Hypothalamus (tissue), 51 donors: Measurements from ENCODE around the gene CAMK2N1.

Source experiments
- DNase-seq, 51 donors: peaks; one replicate each; lab custom pipeline; 2025; lab: John Stamatoyannopoulos, UW

The CAMK2N1 gene

GRCh38 chr1:20480243-20480944 is 5.6 kb downstream of the CAMK2N1 start:
- DNase-seq: peak in 32 of 51 donors; percentile 17 to 83 (median 56)

GRCh38 chr1:20479840-20480239 is 6.2 kb downstream of the CAMK2N1 start:
- DNase-seq: peak in 1 of 51 donors; percentile 42

DNA sequence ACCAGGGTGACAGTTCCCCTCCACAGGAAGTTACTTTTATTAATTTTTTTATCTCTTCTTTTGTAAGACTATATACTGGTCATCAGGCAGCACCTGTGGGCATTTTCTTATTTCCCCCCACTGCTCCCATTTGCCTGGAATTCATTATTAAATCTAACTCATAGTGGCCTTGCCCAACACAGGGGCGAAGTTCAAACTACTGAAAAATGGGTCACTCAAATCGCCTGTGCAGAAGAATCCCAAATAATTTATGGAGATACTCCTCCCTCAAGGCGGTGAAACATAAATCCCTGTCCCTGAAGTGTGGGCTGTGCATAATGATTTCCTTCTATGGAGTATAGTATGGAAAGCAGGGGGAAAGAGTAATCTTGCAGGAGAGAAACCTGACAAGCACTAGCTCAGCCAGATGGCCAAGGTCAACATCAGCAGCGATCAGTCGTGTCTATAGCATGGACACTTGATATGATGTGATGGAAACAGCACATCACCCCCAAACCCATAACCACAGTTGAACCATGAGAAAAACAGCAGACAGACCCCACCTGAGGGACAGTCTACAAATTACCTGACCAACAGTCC is 7.9 kb downstream of the CAMK2N1 start:
- no peak for DNase-seq

GRCh38 chr1:20477348-20478056 is 8.5 kb downstream of the CAMK2N1 start:
- peak in 20 of 51 donors; percentile 9 to 49 (median 16) for DNase-seq

- DNase-seq: peak in 39 of 51 donors; percentile 17 to 85 (median 61)
These were observed 9.6 kb downstream of the CAMK2N1 start for GRCh38 chr1:20476265-20477038.

DNA sequence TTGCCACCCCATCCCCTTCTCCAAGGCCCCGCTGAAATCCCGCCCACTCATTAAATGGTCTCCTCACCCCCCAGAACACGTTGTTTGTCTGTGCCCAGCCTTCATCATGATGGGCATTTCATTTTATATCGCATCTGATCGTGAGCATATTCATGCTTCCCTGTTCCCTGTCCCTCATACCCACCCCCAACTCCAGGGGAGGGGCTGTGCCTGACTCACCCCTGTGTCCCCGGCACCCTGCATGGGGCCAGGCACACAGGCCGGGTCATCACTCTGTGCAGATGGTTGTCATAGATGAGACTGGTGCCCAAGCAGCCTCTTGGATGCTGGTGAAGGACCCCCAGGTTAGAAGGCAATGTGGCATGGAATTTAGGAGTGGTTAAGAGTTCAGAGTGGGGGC is 11.0 kb downstream of the CAMK2N1 start:
- no peak for DNase-seq

- DNase-seq: no peak
These were observed 11.6 kb downstream of the CAMK2N1 start for GRCh38 chr1:20474333-20474975.

DNA sequence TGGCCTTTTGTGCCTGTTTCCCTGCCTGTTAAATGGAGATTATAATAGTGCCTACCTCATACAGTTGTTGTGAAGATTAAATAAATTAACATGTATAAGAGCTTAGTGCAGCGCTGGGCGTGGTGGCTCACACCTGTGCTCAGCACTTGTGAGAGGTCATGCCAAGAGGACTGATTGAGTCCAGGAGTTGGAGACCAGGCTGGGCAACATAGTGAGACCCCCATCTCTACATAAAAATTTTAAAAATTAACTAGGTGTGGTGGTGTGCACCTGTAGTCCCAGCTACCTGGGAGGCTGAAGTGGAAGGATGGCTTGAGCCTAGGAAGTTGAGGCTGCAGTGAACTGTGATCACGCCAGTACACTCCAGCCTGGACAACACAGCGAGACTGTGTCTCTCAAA is 12.1 kb downstream of the CAMK2N1 start:
- DNase-seq: no peak

DNA sequence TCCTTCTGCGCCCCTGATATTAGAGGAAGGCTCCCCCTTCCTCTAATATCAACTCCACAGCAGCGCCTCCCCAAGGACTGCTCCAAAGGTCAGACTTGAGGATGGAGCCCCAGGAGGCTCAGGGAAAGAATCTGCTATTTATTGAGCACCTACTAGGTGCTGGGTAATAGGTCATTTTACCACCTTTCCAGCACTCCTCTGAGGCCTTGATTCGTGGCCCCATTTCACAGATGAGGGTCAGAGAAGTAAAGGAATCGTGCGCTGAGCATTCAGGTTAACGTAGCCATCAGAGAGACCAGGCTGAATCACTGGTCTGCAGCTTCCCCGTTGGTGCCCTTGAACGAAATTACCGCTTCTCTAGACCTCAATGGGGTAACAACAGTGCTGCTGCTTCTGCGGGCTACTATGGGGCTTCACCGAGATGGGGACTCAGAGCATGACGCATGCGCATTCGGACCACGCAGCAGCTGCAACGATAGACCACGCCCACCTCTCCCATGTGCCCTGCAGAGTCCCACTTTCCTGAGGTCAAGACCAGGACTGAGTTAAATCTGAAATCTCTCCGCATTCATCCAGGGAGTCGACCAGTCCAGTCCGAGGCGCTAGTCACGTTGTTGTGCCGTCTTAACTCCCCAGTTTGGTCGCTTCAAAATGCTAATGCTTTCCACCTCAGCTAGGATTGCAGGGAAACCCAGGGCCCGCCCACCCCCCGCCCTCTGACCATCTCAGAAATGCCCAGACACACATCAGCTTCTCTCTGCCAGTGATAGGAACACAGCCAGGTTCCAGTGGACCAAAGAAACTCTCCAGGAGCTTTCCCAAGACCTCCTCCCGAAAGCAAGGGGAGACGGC is 12.9 kb downstream of the CAMK2N1 start:
- peak in 40 of 51 donors; percentile 12 to 78 (median 51) for DNase-seq

GRCh38 chr1:20472121-20472520 is 13.9 kb downstream of the CAMK2N1 start:
- DNase-seq: no peak

DNA sequence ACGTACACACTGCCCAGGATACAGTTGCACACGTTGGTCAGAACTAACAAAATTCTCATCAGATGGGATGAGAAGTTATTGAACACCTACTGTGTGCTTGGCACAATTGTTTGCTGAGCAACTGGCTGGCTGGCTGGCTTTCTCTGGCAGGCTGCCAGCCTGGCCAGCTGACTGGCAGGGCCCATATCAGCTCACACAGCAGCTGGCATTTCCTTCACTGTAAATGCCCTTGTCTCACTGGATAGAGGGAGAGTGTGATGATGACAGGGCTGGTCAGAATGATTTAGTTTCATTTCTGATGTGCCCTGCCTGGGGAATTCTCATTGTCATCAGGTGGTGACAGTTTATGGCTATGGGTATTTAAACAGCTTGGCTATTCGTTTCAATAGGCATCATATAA is 15.8 kb downstream of the CAMK2N1 start:
- DNase-seq: peak in 20 of 51 donors; percentile 6 to 77 (median 31)

GRCh38 chr1:20469406-20470076 is 16.5 kb downstream of the CAMK2N1 start:
- DNase-seq: no peak

DNA sequence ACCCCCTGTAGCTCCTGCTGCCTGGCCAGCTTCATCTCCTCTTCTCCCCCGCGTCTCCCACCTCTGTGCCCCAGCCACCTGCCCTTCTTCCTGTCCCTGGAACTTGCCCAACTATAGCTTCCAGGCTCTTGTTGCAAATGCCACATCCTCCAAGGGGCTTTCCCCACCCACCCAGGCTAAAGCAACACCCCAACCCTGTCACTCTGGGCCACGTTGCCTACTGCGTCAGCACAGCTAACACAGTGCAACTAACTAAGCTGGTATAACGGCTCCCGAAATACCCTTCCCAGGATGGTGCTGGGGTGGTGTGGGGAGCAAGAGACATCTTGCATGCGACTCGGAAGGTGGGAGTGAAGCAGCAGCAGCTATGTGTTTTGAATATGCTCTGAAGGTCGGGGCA is 19.7 kb downstream of the CAMK2N1 start:
- DNase-seq: no peak

- no peak for DNase-seq
These were observed 20.8 kb downstream of the CAMK2N1 start for GRCh38 chr1:20465187-20465586.

DNA sequence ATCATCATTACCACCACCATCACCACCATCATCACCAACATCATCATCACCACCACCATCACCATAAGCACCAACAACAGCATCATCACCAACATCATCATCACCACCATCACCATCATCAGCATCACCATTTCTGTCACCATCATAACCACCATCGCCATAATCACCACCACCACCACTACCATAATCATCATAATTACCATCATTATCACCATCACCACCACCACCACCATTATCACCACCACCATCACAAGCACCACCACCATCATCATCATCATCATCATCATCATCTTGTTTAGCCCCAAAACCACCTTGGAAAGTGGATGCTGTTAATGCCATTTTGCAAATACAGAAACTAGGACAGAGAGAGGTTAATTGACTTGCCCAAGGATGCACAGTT is 22.5 kb downstream of the CAMK2N1 start:
- no peak for DNase-seq

DNA sequence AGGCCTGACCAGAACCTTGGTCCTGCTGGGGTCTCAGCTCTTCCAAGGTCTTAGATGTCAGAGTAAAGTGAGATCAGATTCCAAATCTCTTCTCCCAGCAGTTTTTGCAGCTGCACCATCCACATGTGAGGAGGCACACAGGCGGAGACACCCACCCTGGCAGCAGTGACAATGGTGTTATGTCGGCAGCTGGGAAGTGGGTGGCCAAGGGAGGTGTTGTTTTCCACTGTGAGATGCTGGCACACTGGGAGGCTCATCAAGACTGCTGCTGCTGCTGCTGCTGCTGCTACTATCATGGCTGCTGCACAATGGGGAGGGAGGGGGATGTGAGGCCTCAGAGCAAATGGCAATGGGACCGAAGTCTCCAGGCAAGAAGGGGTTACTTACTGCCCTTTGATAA is 23.6 kb downstream of the CAMK2N1 start:
- peak in 18 of 51 donors; percentile 10 to 77 (median 42) for DNase-seq

- no peak for DNase-seq
These were observed 27.3 kb downstream of the CAMK2N1 start for GRCh38 chr1:20458717-20459116.

DNA sequence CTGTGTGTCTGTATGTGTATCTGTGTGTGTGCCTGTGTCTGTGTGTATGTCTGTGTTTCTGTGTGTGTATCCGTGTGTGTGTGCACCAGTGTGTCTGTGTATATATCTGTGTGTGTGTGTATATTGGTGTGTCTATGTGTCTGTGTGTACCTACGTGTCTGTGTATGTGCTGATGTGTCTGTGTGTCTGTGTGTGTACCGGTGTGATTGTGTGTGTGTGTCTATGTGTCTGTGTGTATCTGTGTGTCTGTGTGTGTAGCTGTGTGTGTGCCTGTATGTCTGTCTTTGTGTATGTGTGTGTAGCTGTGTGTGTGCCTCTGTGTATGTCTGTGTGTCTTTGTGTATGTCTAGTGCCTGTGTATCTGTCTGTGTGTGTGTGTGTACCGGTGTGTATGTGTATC is 32.0 kb downstream of the CAMK2N1 start:
- no peak for DNase-seq

DNA sequence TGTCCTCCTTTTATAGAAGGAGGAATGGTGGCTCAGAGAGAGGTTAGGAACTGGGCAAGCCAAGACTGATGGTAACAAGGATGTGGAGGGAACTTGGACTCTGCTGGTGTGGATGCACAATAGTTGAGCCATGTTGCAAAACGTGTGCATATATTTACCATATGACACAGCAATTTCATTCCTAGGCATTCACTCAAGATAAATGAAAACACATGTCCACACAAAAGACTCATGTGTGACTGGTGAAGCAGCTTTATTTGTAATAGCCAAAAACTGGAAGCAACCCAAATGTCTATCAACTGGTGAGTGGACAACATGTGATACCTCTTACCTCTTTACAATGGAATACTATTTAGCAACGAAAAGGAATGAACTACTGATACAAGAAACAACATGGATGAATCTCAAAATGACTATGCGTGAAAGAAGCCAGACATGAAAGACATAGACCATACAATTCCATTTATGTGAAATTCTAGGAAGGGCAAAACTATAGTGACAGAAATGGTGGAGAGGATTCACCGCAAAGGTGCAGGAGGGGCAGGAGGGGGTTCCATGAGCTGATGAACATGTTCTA is 36.2 kb downstream of the CAMK2N1 start:
- no peak for DNase-seq
